MCF 10A (cell line): ENCODE measurements around the gene GATC. TPM values are rescaled to one million over a fixed set of nuclear protein-coding genes. Genes with fewer than 3 reads are reported as not detected.
A peak's percentile ranks its signal among the peaks of the same experiment; 100 is the strongest.

Experiments
- BruUV-seq: library from RNA; stranded (reverse); fragments of 400-500 nt; replicated peaks from 2 replicates; lab custom pipeline; 2021; lab: Mats Ljungman, UMichigan
- CTCF ChIA-PET: fragments of 300-600 bp; sonication (Branson Sonifier 250); formaldehyde crosslinking; extraction: SDS; loops from one replicate; lab custom pipeline; 2021; ENCODE audit warnings: antibody characterized with exemption, inconsistent platforms; lab: Yijun Ruan, JAX
- POLR2A ChIA-PET: fragments of 300-600, 350-650 bp; sonication (Branson Sonifier 250); formaldehyde crosslinking; extraction: SDS; loops from one replicate; lab custom pipeline; 2020; ENCODE audit warnings: antibody characterized with exemption, inconsistent platforms; lab: Yijun Ruan, JAX
- DNase-seq: peaks from one replicate; pipeline ENCODE4 v3.0.0-alpha.2; 2018; ENCODE audit not compliant: unreplicated experiment
- H3K27ac Mint-ChIP-seq: one replicate; pipeline ENCODE4 v1.8.0; 2022; ENCODE audit warnings: mild to moderate bottlenecking, low read depth, mixed read lengths; ENCODE audit not compliant: unreplicated experiment
- H3K27me3 Mint-ChIP-seq: one replicate; pipeline ENCODE4 v1.8.0; 2022; ENCODE audit warnings: mixed read lengths; ENCODE audit not compliant: insufficient read depth, unreplicated experiment
- H3K36me3 Mint-ChIP-seq: one replicate; pipeline ENCODE4 v1.8.0; 2022; ENCODE audit warnings: mild to moderate bottlenecking, moderate library complexity, mixed read lengths; ENCODE audit not compliant: insufficient read depth, unreplicated experiment
- H3K4me1 Mint-ChIP-seq: one replicate; pipeline ENCODE4 v1.8.0; 2022; ENCODE audit warnings: mixed read lengths; ENCODE audit not compliant: insufficient read depth, unreplicated experiment
- H3K4me3 Mint-ChIP-seq: one replicate; pipeline ENCODE4 v1.8.0; 2022; ENCODE audit warnings: mild to moderate bottlenecking, moderate library complexity, mixed read lengths; ENCODE audit not compliant: unreplicated experiment
- H3K9me3 Mint-ChIP-seq: one replicate; pipeline ENCODE4 v1.8.0; 2022; ENCODE audit warnings: mixed read lengths; ENCODE audit not compliant: unreplicated experiment
- intact Hi-C: fragments of 100-400 bp; cut with micrococcal nuclease; formaldehyde crosslinking; loops from 2 replicates; pipeline ENCODE4 v1.14.1; 2022
- total RNA-seq: library from RNA; stranded (reverse); gene quantifications from 2 replicates; pipeline ENCODE4 v1.2.3, GENCODE V29; 2022
- TF ChIP-seq, protein P1 (sequence below): fragments of 200-600 bp; IDR thresholded peaks from one replicate; pipeline ENCODE4 v1.8.0; 2022; ENCODE audit warnings: antibody characterized with exemption, mild to moderate bottlenecking; ENCODE audit not compliant: unreplicated experiment

GATC gene
- total RNA-seq, 1 experiment from 2014 or later, result 32.1 TPM

DNA sequence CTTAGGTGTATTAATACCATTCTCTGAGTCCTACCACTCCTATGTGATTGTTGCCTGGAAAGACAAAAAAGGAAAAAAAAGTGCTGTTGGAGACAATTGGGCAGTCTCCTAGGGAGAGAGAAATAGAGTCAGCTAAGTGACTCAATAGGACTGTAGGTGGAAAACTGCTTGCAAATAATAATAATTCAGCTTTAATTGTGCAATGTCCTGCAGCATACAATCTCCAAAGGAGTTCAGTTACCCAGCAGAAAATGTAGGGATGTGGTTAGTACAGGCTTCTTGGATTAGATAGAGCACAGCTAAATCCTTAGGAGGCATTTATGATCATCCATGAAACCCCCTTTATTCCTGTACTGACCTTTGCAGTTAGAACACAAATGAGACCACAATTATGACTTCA lies 26.3 kb downstream of the GATC start:
- intact Hi-C loops, result no loop called here
- ChIA-PET POLR2A (interaction anchor here (0.9 to 1.9 kb wide), 4 partner anchors 9 to 57 kb away, joined by 3 to 5 read pairs (median 4); partner anchors contain the start of gene COQ5), CTCF (interaction anchor here (0.7 kb wide), 1 partner anchor 1075 kb away, joined by 4 read pairs; no protein-coding TSS in a partner anchor)
- TF ChIP-seq, protein P1, sequence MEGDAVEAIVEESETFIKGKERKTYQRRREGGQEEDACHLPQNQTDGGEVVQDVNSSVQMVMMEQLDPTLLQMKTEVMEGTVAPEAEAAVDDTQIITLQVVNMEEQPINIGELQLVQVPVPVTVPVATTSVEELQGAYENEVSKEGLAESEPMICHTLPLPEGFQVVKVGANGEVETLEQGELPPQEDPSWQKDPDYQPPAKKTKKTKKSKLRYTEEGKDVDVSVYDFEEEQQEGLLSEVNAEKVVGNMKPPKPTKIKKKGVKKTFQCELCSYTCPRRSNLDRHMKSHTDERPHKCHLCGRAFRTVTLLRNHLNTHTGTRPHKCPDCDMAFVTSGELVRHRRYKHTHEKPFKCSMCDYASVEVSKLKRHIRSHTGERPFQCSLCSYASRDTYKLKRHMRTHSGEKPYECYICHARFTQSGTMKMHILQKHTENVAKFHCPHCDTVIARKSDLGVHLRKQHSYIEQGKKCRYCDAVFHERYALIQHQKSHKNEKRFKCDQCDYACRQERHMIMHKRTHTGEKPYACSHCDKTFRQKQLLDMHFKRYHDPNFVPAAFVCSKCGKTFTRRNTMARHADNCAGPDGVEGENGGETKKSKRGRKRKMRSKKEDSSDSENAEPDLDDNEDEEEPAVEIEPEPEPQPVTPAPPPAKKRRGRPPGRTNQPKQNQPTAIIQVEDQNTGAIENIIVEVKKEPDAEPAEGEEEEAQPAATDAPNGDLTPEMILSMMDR, result no peak
- Mint-ChIP-seq H3K9me3 (no peaks in the 10 kb centered on the region), H3K4me3 (no peak overlapping the region), H3K4me1 (peaks cover 9% of the 10 kb centered on the region), H3K36me3 (peaks cover 16% of the 10 kb centered on the region), H3K27me3 (no peaks in the 10 kb centered on the region), H3K27ac (no peak overlapping the region)
- BruUV-seq, result no TSS peak
- no peak for DNase-seq

DNA sequence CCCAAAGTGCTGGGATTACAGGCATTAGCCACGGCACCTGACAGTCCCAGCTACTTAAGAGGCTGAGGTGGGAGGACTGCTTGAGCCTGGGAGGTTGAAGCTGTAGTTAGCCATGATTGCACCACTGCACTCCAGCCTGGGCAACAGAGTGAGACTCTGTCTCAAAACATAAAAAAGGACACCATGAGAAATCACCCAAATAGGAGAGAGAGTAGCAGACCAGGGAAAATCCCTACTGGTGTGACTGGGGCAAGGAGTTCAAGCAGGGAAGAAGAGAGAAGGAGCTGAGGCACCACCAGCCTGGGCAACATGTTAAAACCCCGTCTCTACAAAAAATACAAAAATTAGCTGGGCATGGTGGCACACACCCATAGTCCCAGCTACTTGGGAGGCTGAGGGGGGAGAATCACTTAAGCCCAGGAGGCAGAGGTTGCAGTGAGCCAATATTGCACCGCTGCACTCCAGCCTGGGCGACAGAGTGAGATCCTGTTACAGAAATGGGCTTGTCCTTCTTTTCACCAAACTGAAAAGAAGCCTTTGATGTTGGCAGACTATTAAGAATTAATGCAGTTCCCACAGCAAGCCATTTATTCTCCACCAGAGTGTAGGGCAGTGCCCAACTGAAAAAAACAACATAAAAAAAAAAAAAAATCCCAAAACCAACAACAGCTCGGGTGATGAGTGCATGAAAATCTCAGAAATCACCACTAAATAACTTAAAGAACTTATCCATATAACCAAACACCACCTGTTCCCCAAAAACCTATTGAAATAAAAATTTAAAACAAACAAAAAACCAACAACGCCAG lies 27.8 kb downstream of the GATC start:
- BruUV-seq, result no TSS peak
- Mint-ChIP-seq H3K4me1 (peaks cover 7% of the 10 kb centered on the region), H3K9me3 (no peaks in the 10 kb centered on the region), H3K4me3 (no peak overlapping the region), H3K27me3 (no peaks in the 10 kb centered on the region), H3K36me3 (peaks cover 7% of the 10 kb centered on the region), H3K27ac (no peak overlapping the region)
- CTCF ChIA-PET, result interaction anchor here (0.6 to 1.3 kb wide), 12 partner anchors 9 to 1750 kb away, joined by 3 to 7 read pairs (median 4); no protein-coding TSS in a partner anchor
- intact Hi-C loops, result no loop called here
- DNase-seq, result no peak
- POLR2A ChIA-PET, result interaction anchor here (0.6 to 2.9 kb wide), 5 partner anchors 14 to 1622 kb away, joined by 3 to 17 read pairs (median 5); partner anchors contain the start of genes DYNLL1, GATC, RPLP0 and TRIAP1
- TF ChIP-seq, protein P1, result no peak

- TF ChIP-seq, protein P1, result no peak
- H3K9me3 Mint-ChIP-seq, result no peaks in the 10 kb centered on the region
- BruUV-seq, result no TSS peak
- peaks cover 7% of the 10 kb centered on the region for H3K4me1 Mint-ChIP-seq
- peak; percentile 75 for DNase-seq
- POLR2A ChIA-PET, result interaction anchor here (0.7 to 2.9 kb wide), 6 partner anchors 11 to 274 kb away, joined by 4 to 17 read pairs (median 4); partner anchors contain the start of genes DYNLL1, GATC, POP5 and RPLP0
- H3K27ac Mint-ChIP-seq, result no peak overlapping the region
- no peak overlapping the region for H3K4me3 Mint-ChIP-seq
- H3K27me3 Mint-ChIP-seq, result no peaks in the 10 kb centered on the region
- intact Hi-C loops, result no loop called here
- H3K36me3 Mint-ChIP-seq, result peaks cover 7% of the 10 kb centered on the region
- CTCF ChIA-PET, result interaction anchor here (0.6 to 1.3 kb wide), 13 partner anchors 8 to 150 kb away, joined by 3 to 7 read pairs (median 5); no protein-coding TSS in a partner anchor
These were observed 28.3 kb downstream of the GATC start for GRCh38 chr12:120474616-120474960.

DNA sequence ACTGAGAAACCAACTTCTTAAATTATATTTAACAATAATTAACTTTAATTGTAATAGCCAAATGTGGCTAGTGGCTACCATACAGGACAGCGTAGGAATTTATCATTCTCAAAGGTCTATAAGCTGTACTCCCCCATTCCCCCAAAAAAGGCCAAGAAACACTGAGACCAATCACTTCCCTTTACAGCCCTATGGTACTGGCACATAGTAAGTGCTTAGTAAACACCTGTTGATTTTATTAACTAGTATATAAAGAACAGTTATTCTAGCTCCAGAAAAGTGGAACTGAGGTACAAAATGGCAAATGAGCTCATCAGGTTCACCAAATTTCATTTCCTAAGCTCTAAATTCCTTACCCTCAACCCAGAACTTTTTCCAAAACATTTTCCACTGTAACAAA lies 29.4 kb downstream of the GATC start:
- no peak for DNase-seq
- H3K4me1 Mint-ChIP-seq, result peaks cover 7% of the 10 kb centered on the region
- H3K27ac Mint-ChIP-seq, result no peak overlapping the region
- H3K36me3 Mint-ChIP-seq, result peaks cover 7% of the 10 kb centered on the region
- H3K9me3 Mint-ChIP-seq, result no peaks in the 10 kb centered on the region
- intact Hi-C loops, result no loop called here
- CTCF ChIA-PET, result interaction anchor here (0.6 to 1.3 kb wide), 4 partner anchors 9 to 174 kb away, joined by 3 to 7 read pairs (median 3); partner anchors contain the start of gene SIRT4
- H3K4me3 Mint-ChIP-seq, result no peak overlapping the region
- POLR2A ChIA-PET, result interaction anchor here (0.8 to 2.9 kb wide), 4 partner anchors 10 to 120 kb away, joined by 3 to 17 read pairs (median 4); partner anchors contain the start of genes DYNLL1 and POP5
- no TSS peak for BruUV-seq
- TF ChIP-seq, protein P1, result no peak
- no peaks in the 10 kb centered on the region for H3K27me3 Mint-ChIP-seq
